ENCODE measurements around the gene ERC2.
"Not testable (repeated sequence)": the region's sequence is repeated elsewhere in the genome, so short reads cannot be mapped to it uniquely, and the experiment has no call there.

GRCh38 chr3:56015374-56015773 is 452.9 kb downstream of the ERC2 start:
- TF ChIP-seq EZH2 (IDR thresholded peaks at IDR 0.05; ENCODE audit: low read length, missing control alignments); CTCF (conservative IDR thresholded peaks at IDR 0.05 in 1 of 2, IDR thresholded peaks at IDR 0.05 in 1 of 2; ENCODE audit: low read depth in 1 of 2, low read length in 2 of 2): not testable (repeated sequence)

All from fibroblast of lung (primary cell).